HEK293T (cell line): ENCODE measurements around the gene PADI6.
"Not testable (repeated sequence)": the region's sequence is repeated elsewhere in the genome, so short reads cannot be mapped to it uniquely, and the experiment has no call there.

Experiments used
- CTCF ChIA-PET: fragments of 350-600 bp; formaldehyde crosslinking; extraction: SDS; loops from one replicate; lab custom pipeline; 2021; ENCODE audit warnings: antibody characterized with exemption, inconsistent platforms; lab: Yijun Ruan, JAX
- POLR2A ChIA-PET: fragments of 350-600 bp; formaldehyde crosslinking; extraction: SDS; loops from one replicate; lab custom pipeline; 2020; ENCODE audit warnings: antibody characterized with exemption, inconsistent platforms; lab: Yijun Ruan, JAX
- DNase-seq: peaks from one replicate; pipeline ENCODE4 v3.0.0; 2012; ENCODE audit warnings: mixed read lengths; ENCODE audit errors: extremely low spot score
- ARNT ChIP-seq: fragments of 450-650 bp; IDR thresholded peaks from 2 replicates; pipeline ENCODE4 v1.6.1; 2017; ENCODE audit warnings: mild to moderate bottlenecking
- BHLHE40 ChIP-seq: fragments of 450-650 bp; IDR thresholded peaks from 2 replicates; pipeline ENCODE4 v1.6.1; 2016; ENCODE audit warnings: mild to moderate bottlenecking, moderate library complexity, borderline replicate concordance
- CTBP1 ChIP-seq: fragments of 450-650 bp; IDR thresholded peaks from 2 replicates; pipeline ENCODE4 v1.6.1; 2016; ENCODE audit warnings: borderline replicate concordance
- ELF4 ChIP-seq: fragments of 450-650 bp; IDR thresholded peaks from 2 replicates; pipeline ENCODE4 v1.6.1; 2017; ENCODE audit warnings: antibody characterized with exemption
- FOXA1 ChIP-seq: fragments of 450-650 bp; IDR thresholded peaks from 2 replicates; pipeline ENCODE4 v1.6.1; 2016; ENCODE audit warnings: mild to moderate bottlenecking
- FOXK2 ChIP-seq: fragments of 450-650 bp; IDR thresholded peaks from 2 replicates; pipeline ENCODE4 v1.6.1; 2016; ENCODE audit warnings: mild to moderate bottlenecking
- FOXM1 ChIP-seq: fragments of 450-650 bp; IDR thresholded peaks from 2 replicates; pipeline ENCODE4 v1.6.1; 2017; ENCODE audit warnings: mild to moderate bottlenecking, borderline replicate concordance
- HDGF ChIP-seq: fragments of 450-650 bp; IDR thresholded peaks from 2 replicates; pipeline ENCODE4 v1.6.1; 2017; ENCODE audit warnings: antibody characterized with exemption, borderline replicate concordance
- L3MBTL2 ChIP-seq: fragments of 450-650 bp; conservative IDR thresholded peaks from 2 replicates; pipeline ENCODE4 v1.6.1; 2016; ENCODE audit warnings: mild to moderate bottlenecking
- LEF1 ChIP-seq: fragments of 450-650 bp; IDR thresholded peaks from 2 replicates; pipeline ENCODE4 v1.6.1; 2017; ENCODE audit warnings: mild to moderate bottlenecking, borderline replicate concordance
- NFRKB ChIP-seq: fragments of 450-650 bp; IDR thresholded peaks from 2 replicates; pipeline ENCODE4 v1.6.1; 2016; ENCODE audit warnings: mild to moderate bottlenecking, moderate library complexity
- PKNOX1 ChIP-seq: fragments of 450-650 bp; IDR thresholded peaks from 2 replicates; pipeline ENCODE4 v1.6.1; 2016
- SP1 ChIP-seq: fragments of 450-650 bp; IDR thresholded peaks from 2 replicates; pipeline ENCODE4 v1.6.1; 2017
- SUZ12 ChIP-seq: fragments of 450-650 bp; IDR thresholded peaks from 2 replicates; pipeline ENCODE4 v1.6.1; 2016; ENCODE audit warnings: mild to moderate bottlenecking
- TARDBP ChIP-seq: fragments of 450-650 bp; IDR thresholded peaks from 2 replicates; pipeline ENCODE4 v1.6.1; 2016
- ZNF384 ChIP-seq: fragments of 450-650 bp; IDR thresholded peaks from 2 replicates; pipeline ENCODE4 v1.6.1; 2016

The PADI6 gene

GRCh38 chr1:17338706-17339493 lies 33.1 kb upstream of the PADI6 start:
- POLR2A ChIA-PET = no interaction called here
- no peak for TF ChIP-seq PKNOX1
- no peak for TF ChIP-seq NFRKB
- TF ChIP-seq SUZ12 = no peak
- TF ChIP-seq CTBP1 = no peak
- TF ChIP-seq L3MBTL2 = no peak
- TF ChIP-seq HDGF = no peak
- TF ChIP-seq LEF1 = no peak
- no peak for TF ChIP-seq TARDBP
- TF ChIP-seq FOXA1 = no peak
- TF ChIP-seq ELF4 = no peak
- no peak for TF ChIP-seq BHLHE40
- TF ChIP-seq FOXK2 = no peak
- no peak for TF ChIP-seq SP1
- TF ChIP-seq ARNT = no peak
- TF ChIP-seq ZNF384 = no peak
- no peak for TF ChIP-seq FOXM1
- CTCF ChIA-PET = no interaction called here
- DNase-seq = no peak

GRCh38 chr1:17339521-17339920 lies 32.5 kb upstream of the PADI6 start:
- CTCF ChIA-PET = no interaction called here
- POLR2A ChIA-PET = no interaction called here
- DNase-seq = no peak

DNA sequence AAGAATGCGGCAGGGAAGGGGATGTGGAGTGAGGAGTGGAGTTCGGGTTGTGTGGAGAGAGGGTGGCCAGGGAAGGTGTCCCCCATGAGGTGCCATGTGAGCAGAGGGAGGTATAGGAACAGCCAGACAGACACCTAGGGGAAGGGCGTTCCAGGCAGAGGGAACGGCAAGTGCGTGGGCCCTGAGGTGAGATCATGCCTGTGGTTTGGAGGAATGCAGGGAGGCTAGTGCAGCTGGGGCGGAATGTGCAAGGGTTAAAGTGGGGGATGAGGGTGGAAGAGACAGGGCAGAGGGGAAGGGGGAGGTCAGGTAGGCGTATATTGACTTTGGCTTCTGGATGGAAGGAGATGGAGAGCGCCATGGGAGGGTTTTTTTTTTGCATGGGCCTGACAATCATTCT lies 31.6 kb upstream of the PADI6 start:
- DNase-seq = no peak
- TF ChIP-seq PKNOX1 = no peak
- no peak for TF ChIP-seq ARNT
- TF ChIP-seq CTBP1 = no peak
- no peak for TF ChIP-seq NFRKB
- TF ChIP-seq FOXA1 = no peak
- no peak for TF ChIP-seq BHLHE40
- TF ChIP-seq TARDBP = no peak
- no peak for TF ChIP-seq HDGF
- no peak for TF ChIP-seq ELF4
- TF ChIP-seq L3MBTL2 = no peak
- no peak for TF ChIP-seq SUZ12
- TF ChIP-seq LEF1 = no peak
- TF ChIP-seq SP1 = no peak
- TF ChIP-seq FOXM1 = no peak
- no peak for TF ChIP-seq FOXK2
- no peak for TF ChIP-seq ZNF384
- CTCF ChIA-PET = no interaction called here
- POLR2A ChIA-PET = no interaction called here

More at GRCh38 chr1:17339521-17339920, 32.5 kb upstream of the PADI6 start:
- no peak for TF ChIP-seq TARDBP
- TF ChIP-seq LEF1 = no peak
- TF ChIP-seq SUZ12 = no peak
- TF ChIP-seq SP1 = no peak
- no peak for TF ChIP-seq NFRKB

DNA sequence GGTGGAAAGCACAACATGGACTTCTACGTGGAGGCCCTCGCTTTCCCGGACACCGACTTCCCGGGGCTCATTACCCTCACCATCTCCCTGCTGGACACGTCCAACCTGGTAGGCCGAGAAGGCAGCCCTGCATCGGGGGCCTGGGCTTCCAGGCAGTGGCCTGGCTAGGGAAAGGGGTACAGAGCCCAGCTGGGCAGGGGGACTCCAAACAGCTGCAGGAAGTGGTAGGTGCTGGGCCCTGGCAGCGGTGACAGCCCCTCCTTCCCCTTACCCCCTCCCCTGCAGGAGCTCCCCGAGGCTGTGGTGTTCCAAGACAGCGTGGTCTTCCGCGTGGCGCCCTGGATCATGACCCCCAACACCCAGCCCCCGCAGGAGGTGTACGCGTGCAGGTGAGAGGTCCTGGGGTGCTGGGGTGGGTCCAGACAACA lies 30.0 kb upstream of the PADI6 start:
- no peak for TF ChIP-seq FOXK2
- TF ChIP-seq FOXA1 = no peak
- TF ChIP-seq ARNT = no peak
- TF ChIP-seq ZNF384 = no peak
- no peak for TF ChIP-seq L3MBTL2
- ChIA-PET CTCF (no interaction called here), POLR2A (no interaction called here)
- DNase-seq = no peak

DNA sequence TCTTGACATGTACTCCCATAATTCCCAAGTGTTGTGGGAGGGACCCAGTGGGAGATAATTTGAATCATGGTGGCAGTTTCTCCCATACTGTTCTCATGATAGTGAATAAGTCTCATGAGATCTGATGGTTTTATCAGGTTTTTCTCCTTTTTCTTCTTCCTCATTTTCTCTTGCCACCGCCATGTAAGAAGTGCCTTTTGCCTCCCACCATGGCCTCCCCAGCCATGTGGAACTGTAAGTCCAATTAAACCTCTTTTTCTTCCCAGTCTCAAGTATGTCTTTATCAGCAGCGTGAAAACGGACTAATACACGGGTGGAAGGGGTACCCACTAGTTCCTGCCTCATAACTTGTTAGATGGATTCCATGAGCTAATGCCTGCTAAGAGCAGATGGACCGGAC lies 26.5 kb upstream of the PADI6 start:
- CTCF ChIA-PET, DNase-seq, POLR2A ChIA-PET: not testable (repeated sequence)

- POLR2A ChIA-PET = no interaction called here
- DNase-seq = no peak
- CTCF ChIA-PET = no interaction called here
- TF ChIP-seq ZNF384 (no peak), ELF4 (no peak), TARDBP (no peak), FOXA1 (no peak), PKNOX1 (no peak), SP1 (no peak), LEF1 (no peak), BHLHE40 (no peak), FOXK2 (no peak), CTBP1 (no peak)
Observed at GRCh38 chr1:17346046-17346789, 25.8 kb upstream of the PADI6 start.
